ENCODE measurements around the gene AP3S2. TPM values are rescaled to one million over a fixed set of nuclear protein-coding genes. Genes with fewer than 3 reads are reported as not detected.

AP3S2 gene
- total and polyA plus RNA-seq, 2 experiments from 2014 or later: 9.4 to 93.3 TPM

DNA sequence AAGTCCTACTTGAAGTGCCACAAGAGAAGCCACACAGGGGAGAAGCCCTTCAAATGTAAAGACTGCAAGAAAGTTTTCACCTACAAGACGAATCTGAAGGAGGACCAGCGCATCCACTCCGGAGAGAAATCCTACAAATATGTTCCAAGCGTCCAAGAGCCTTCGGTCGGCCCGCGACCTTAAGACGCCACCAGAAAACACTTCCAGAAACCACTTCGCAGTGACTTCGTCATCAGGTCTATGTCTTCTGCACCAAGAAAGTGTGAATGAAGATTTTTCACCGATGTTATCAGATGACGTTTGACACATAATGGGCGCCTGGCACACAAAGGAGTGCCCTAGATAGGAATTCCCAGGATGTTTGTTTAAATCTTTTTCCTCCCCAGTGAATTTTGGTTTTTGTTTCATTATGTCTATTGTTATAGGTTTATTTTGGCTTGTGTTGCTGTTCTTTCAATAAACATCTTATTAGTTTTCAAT lies 43.0 kb upstream of the AP3S2 start:
- no peak overlapping the region for H3K27ac ChIP-seq (ENCODE audit: low read depth)
- no peaks in the 10 kb centered on the region for H3K9me3 Mint-ChIP-seq
- H3K4me2 ChIP-seq: no peak overlapping the region
- no peaks in the 10 kb centered on the region for H3K36me3 ChIP-seq (ENCODE audit: insufficient read depth)
- H3F3A ChIP-seq (replicated peaks; ENCODE audit: low read depth): no peaks in the 10 kb centered on the region
- no peaks in the 10 kb centered on the region for H3K4me1 Mint-ChIP-seq
- H3K27me3 Mint-ChIP-seq (ENCODE audit: insufficient read depth, low read depth, poor library complexity): peaks cover 8% of the 10 kb centered on the region
- no peaks in the 10 kb centered on the region for H3K4me1 ChIP-seq (ENCODE audit: insufficient read depth)
- H3K4me3 ChIP-seq: no peak overlapping the region
- TF ChIP-seq CREB1 (CRISPR knock-in tag; IDR thresholded peaks at IDR 0.05; ENCODE audit: low read depth) (no peak), NANOG (IDR thresholded peaks at IDR 0.05; ENCODE audit: borderline replicate concordance) (no peak), POLR2AphosphoS5 (IDR thresholded peaks at IDR 0.05; ENCODE audit: low read depth) (no peak), ZNF114 (CRISPR knock-in tag; IDR thresholded peaks at IDR 0.05) (no peak), STAT1 (IDR thresholded peaks at IDR 0.05; ENCODE audit: unreplicated experiment) (no peak), EZH2phosphoT487 (IDR thresholded peaks at IDR 0.05; ENCODE audit: unreplicated experiment) (no peak), ZNF331 (CRISPR knock-in tag; IDR thresholded peaks at IDR 0.05; ENCODE audit: low read depth) (no peak), EZH2 (IDR thresholded peaks at IDR 0.05; ENCODE audit: low read depth, unreplicated experiment) (no peak), JUNB (IDR thresholded peaks at IDR 0.05; ENCODE audit: unreplicated experiment) (no peak)
- TF ChIP-seq, protein P1, sequence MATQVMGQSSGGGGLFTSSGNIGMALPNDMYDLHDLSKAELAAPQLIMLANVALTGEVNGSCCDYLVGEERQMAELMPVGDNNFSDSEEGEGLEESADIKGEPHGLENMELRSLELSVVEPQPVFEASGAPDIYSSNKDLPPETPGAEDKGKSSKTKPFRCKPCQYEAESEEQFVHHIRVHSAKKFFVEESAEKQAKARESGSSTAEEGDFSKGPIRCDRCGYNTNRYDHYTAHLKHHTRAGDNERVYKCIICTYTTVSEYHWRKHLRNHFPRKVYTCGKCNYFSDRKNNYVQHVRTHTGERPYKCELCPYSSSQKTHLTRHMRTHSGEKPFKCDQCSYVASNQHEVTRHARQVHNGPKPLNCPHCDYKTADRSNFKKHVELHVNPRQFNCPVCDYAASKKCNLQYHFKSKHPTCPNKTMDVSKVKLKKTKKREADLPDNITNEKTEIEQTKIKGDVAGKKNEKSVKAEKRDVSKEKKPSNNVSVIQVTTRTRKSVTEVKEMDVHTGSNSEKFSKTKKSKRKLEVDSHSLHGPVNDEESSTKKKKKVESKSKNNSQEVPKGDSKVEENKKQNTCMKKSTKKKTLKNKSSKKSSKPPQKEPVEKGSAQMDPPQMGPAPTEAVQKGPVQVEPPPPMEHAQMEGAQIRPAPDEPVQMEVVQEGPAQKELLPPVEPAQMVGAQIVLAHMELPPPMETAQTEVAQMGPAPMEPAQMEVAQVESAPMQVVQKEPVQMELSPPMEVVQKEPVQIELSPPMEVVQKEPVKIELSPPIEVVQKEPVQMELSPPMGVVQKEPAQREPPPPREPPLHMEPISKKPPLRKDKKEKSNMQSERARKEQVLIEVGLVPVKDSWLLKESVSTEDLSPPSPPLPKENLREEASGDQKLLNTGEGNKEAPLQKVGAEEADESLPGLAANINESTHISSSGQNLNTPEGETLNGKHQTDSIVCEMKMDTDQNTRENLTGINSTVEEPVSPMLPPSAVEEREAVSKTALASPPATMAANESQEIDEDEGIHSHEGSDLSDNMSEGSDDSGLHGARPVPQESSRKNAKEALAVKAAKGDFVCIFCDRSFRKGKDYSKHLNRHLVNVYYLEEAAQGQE (IDR thresholded peaks at IDR 0.05; ENCODE audit: unreplicated experiment): no peak
- TF ChIP-seq, protein P2, sequence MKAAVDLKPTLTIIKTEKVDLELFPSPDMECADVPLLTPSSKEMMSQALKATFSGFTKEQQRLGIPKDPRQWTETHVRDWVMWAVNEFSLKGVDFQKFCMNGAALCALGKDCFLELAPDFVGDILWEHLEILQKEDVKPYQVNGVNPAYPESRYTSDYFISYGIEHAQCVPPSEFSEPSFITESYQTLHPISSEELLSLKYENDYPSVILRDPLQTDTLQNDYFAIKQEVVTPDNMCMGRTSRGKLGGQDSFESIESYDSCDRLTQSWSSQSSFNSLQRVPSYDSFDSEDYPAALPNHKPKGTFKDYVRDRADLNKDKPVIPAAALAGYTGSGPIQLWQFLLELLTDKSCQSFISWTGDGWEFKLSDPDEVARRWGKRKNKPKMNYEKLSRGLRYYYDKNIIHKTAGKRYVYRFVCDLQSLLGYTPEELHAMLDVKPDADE (IDR thresholded peaks at IDR 0.05): no peak
- TF ChIP-seq, protein P3, sequence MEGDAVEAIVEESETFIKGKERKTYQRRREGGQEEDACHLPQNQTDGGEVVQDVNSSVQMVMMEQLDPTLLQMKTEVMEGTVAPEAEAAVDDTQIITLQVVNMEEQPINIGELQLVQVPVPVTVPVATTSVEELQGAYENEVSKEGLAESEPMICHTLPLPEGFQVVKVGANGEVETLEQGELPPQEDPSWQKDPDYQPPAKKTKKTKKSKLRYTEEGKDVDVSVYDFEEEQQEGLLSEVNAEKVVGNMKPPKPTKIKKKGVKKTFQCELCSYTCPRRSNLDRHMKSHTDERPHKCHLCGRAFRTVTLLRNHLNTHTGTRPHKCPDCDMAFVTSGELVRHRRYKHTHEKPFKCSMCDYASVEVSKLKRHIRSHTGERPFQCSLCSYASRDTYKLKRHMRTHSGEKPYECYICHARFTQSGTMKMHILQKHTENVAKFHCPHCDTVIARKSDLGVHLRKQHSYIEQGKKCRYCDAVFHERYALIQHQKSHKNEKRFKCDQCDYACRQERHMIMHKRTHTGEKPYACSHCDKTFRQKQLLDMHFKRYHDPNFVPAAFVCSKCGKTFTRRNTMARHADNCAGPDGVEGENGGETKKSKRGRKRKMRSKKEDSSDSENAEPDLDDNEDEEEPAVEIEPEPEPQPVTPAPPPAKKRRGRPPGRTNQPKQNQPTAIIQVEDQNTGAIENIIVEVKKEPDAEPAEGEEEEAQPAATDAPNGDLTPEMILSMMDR (conservative IDR thresholded peaks at IDR 0.05; ENCODE audit: low read depth in 2 of 2): no peak
- TF ChIP-seq, protein P4, sequence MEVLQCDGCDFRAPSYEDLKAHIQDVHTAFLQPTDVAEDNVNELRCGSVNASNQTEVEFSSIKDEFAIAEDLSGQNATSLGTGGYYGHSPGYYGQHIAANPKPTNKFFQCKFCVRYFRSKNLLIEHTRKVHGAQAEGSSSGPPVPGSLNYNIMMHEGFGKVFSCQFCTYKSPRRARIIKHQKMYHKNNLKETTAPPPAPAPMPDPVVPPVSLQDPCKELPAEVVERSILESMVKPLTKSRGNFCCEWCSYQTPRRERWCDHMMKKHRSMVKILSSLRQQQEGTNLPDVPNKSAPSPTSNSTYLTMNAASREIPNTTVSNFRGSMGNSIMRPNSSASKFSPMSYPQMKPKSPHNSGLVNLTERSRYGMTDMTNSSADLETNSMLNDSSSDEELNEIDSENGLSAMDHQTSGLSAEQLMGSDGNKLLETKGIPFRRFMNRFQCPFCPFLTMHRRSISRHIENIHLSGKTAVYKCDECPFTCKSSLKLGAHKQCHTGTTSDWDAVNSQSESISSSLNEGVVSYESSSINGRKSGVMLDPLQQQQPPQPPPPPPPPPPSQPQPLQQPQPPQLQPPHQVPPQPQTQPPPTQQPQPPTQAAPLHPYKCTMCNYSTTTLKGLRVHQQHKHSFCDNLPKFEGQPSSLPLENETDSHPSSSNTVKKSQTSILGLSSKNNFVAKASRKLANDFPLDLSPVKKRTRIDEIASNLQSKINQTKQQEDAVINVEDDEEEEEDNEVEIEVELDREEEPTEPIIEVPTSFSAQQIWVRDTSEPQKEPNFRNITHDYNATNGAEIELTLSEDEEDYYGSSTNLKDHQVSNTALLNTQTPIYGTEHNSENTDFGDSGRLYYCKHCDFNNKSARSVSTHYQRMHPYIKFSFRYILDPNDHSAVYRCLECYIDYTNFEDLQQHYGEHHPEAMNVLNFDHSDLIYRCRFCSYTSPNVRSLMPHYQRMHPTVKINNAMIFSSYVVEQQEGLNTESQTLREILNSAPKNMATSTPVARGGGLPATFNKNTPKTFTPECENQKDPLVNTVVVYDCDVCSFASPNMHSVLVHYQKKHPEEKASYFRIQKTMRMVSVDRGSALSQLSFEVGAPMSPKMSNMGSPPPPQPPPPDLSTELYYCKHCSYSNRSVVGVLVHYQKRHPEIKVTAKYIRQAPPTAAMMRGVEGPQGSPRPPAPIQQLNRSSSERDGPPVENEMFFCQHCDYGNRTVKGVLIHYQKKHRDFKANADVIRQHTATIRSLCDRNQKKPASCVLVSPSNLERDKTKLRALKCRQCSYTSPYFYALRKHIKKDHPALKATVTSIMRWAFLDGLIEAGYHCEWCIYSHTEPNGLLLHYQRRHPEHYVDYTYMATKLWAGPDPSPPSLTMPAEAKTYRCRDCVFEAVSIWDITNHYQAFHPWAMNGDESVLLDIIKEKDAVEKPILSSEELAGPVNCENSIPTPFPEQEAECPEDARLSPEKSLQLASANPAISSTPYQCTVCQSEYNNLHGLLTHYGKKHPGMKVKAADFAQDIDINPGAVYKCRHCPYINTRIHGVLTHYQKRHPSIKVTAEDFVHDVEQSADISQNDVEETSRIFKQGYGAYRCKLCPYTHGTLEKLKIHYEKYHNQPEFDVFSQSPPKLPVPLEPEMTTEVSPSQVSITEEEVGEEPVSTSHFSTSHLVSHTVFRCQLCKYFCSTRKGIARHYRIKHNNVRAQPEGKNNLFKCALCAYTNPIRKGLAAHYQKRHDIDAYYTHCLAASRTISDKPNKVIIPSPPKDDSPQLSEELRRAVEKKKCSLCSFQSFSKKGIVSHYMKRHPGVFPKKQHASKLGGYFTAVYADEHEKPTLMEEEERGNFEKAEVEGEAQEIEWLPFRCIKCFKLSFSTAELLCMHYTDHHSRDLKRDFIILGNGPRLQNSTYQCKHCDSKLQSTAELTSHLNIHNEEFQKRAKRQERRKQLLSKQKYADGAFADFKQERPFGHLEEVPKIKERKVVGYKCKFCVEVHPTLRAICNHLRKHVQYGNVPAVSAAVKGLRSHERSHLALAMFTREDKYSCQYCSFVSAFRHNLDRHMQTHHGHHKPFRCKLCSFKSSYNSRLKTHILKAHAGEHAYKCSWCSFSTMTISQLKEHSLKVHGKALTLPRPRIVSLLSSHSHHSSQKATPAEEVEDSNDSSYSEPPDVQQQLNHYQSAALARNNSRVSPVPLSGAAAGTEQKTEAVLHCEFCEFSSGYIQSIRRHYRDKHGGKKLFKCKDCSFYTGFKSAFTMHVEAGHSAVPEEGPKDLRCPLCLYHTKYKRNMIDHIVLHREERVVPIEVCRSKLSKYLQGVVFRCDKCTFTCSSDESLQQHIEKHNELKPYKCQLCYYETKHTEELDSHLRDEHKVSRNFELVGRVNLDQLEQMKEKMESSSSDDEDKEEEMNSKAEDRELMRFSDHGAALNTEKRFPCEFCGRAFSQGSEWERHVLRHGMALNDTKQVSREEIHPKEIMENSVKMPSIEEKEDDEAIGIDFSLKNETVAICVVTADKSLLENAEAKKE (CRISPR knock-in tag; IDR thresholded peaks at IDR 0.05): no peak
- ATAC-seq: no peak
- no peak overlapping the region for H3K4me3 Mint-ChIP-seq
- no peaks in the 10 kb centered on the region for H3K79me2 ChIP-seq (replicated peaks; ENCODE audit: insufficient read depth)
- DNase-seq (ENCODE audit: low spot score): no peak
- H3K9me2 ChIP-seq (ENCODE audit: insufficient read depth): no peaks in the 10 kb centered on the region
- H4K20me1 ChIP-seq (replicated peaks; ENCODE audit: insufficient read depth): no peaks in the 10 kb centered on the region
- no peak overlapping the region for H2AFZ ChIP-seq
- H3K27me3 ChIP-seq (ENCODE audit: insufficient read depth): no peaks in the 10 kb centered on the region
- H3K36me3 Mint-ChIP-seq (ENCODE audit: low read depth): no peaks in the 10 kb centered on the region
- H3K27ac Mint-ChIP-seq: no peak overlapping the region

Measured in GM23338 (cell line).